ENCODE results near the gene NFIL3. TPM values are rescaled to one million over a fixed set of nuclear protein-coding genes. Genes with fewer than 3 reads are reported as not detected.

The NFIL3 gene
- total RNA-seq, 4 donors from 2014 or later = 13.9 to 38.6 (median 22.7) TPM

DNA sequence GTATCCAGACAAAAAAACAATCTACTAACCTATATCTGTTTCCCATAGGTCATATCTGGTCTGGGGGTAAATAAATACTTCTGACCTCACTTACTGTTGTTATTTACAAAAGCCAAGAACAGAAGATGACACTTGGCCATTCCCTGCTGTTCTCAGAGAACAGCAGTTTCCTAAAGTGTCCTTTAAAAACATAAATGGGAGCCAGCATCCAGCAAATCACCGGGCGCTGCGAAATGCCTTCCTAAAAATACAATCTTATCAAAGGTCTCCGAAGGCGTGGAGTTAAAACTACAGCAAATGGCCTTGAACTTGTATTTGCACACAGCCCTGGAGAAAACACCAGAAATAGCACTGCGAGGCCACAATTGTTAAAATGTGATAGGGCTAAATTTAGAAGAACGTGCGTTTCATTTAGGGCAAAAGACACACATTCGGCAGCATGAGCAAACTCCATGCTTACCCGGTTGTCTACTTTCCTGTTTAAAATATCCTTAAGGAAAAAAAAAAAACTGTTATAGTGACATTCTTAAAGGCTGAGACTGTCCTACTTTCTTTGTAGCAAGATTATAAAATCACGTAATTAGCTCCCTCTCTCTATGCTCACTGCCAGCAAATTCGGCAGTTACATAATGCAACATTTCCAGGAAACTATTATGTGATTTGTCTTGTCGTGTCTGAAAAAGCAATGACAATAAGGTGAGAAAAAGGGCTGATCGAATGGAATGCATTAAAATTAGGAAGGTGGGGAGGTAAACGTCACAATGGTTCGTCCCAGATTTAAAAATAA lies 1.5 kb downstream of the NFIL3 start:
- WGBS, 2 donors = 7 to 10% methylated on average over 16 of the region's 16 CpGs
- H3K4me1 ChIP-seq = peaks cover 20 to 40% of the 10 kb centered on the region in 2 donors
- peak overlapping the region in 2 of 3 donors; percentile 55 to 89 for H3K4me3 ChIP-seq (replicated peaks in 1 of 3)
- TF ChIP-seq, protein P1, sequence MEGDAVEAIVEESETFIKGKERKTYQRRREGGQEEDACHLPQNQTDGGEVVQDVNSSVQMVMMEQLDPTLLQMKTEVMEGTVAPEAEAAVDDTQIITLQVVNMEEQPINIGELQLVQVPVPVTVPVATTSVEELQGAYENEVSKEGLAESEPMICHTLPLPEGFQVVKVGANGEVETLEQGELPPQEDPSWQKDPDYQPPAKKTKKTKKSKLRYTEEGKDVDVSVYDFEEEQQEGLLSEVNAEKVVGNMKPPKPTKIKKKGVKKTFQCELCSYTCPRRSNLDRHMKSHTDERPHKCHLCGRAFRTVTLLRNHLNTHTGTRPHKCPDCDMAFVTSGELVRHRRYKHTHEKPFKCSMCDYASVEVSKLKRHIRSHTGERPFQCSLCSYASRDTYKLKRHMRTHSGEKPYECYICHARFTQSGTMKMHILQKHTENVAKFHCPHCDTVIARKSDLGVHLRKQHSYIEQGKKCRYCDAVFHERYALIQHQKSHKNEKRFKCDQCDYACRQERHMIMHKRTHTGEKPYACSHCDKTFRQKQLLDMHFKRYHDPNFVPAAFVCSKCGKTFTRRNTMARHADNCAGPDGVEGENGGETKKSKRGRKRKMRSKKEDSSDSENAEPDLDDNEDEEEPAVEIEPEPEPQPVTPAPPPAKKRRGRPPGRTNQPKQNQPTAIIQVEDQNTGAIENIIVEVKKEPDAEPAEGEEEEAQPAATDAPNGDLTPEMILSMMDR (IDR thresholded peaks at IDR 0.05) = no peak
- TF ChIP-seq POLR2A (IDR thresholded peaks at IDR 0.05) = no peak
- peak; percentile 23 to 36 for DNase-seq
- peak overlapping the region; percentile 92 to 94 (median 93) for H3K27ac ChIP-seq
- no peaks in the 10 kb centered on the region for H3K27me3 ChIP-seq
- no peaks in the 10 kb centered on the region for H3K9me3 ChIP-seq
- intact Hi-C loops (cut with DNase I) = loop anchor here (10.0 kb wide), 1 partner anchor 227 kb away; no protein-coding TSS in a partner anchor
- no peaks in the 10 kb centered on the region for H3K36me3 ChIP-seq

GRCh38 chr9:91421128-91421765 lies 2.4 kb downstream of the NFIL3 start:
- Histone ChIP-seq H3K36me3 (no peaks in the 10 kb centered on the region), H3K4me1 (peaks cover 20 to 42% of the 10 kb centered on the region in 2 donors), H3K9me3 (no peaks in the 10 kb centered on the region), H3K27me3 (no peaks in the 10 kb centered on the region), H3K4me3 (replicated peaks in 1 of 3) (peak overlapping the region; percentile 21 to 55 (median 35)), H3K27ac (peak overlapping the region in 2 of 3 donors; percentile 93 to 94)
- peak; percentile 22 to 28 for DNase-seq
- WGBS, 2 donors = 1 to 3% methylated on average over 7 to 24 of the region's 69 CpGs
- no peak for TF ChIP-seq POLR2A (IDR thresholded peaks at IDR 0.05)
- TF ChIP-seq, protein P1 (IDR thresholded peaks at IDR 0.05) = peak in 1 of 6 experiments; percentile 31
- intact Hi-C loops (cut with DNase I) = loop anchor here (10.0 kb wide), 1 partner anchor 226 kb away; no protein-coding TSS in a partner anchor

- H3K4me3 ChIP-seq (replicated peaks in 1 of 3) = peak overlapping the region; percentile 21 to 55 (median 35)
- H3K4me1 ChIP-seq = peaks cover 20 to 42% of the 10 kb centered on the region in 2 donors
- DNase-seq = no peak
- TF ChIP-seq POLR2A (IDR thresholded peaks at IDR 0.05) = no peak
- TF ChIP-seq, protein P1 (IDR thresholded peaks at IDR 0.05) = no peak
- H3K36me3 ChIP-seq = no peaks in the 10 kb centered on the region
- no peaks in the 10 kb centered on the region for H3K9me3 ChIP-seq
- intact Hi-C loops (cut with DNase I) = loop anchor here (10.0 kb wide), 1 partner anchor 226 kb away; no protein-coding TSS in a partner anchor
- no peaks in the 10 kb centered on the region for H3K27me3 ChIP-seq
- WGBS, 2 donors = 64 to 69% methylated on average over 15 to 16 of the region's 16 CpGs
- peak overlapping the region in 2 of 3 donors; percentile 93 to 94 for H3K27ac ChIP-seq
These were observed 3.0 kb downstream of the NFIL3 start for GRCh38 chr9:91420501-91421127.

GRCh38 chr9:91419222-91420191 lies 4.1 kb downstream of the NFIL3 start:
- no peaks in the 10 kb centered on the region for H3K9me3 ChIP-seq
- peak; percentile 26 to 37 for DNase-seq
- no peaks in the 10 kb centered on the region for H3K27me3 ChIP-seq
- 68 to 84% methylated on average over 10 of the region's 10 CpGs for WGBS, 2 donors
- peak overlapping the region in 2 of 3 donors; percentile 1 to 18 for H3K27ac ChIP-seq
- H3K4me3 ChIP-seq (replicated peaks in 1 of 3) = no peak overlapping the region
- no peaks in the 10 kb centered on the region for H3K36me3 ChIP-seq
- intact Hi-C loops (cut with DNase I) = loop anchor here (10.0 kb wide), 2 partner anchors 55 to 225 kb away; partner anchors contain the start of gene AUH
- peaks cover 20 to 37% of the 10 kb centered on the region in 2 donors for H3K4me1 ChIP-seq
- TF ChIP-seq, protein P1 (IDR thresholded peaks at IDR 0.05) = no peak
